MCF 10A (cell line): ENCODE data around the gene ARHGAP8. TPM values are rescaled to one million over a fixed set of nuclear protein-coding genes. Genes with fewer than 3 reads are reported as not detected.

Source experiments
- BruUV-seq: library from RNA; stranded (reverse); fragments of 400-500 nt; replicated peaks from 2 replicates; lab custom pipeline; 2021; lab: Mats Ljungman, UMichigan
- CTCF ChIA-PET: fragments of 300-600 bp; sonication (Branson Sonifier 250); formaldehyde crosslinking; extraction: SDS; loops from one replicate; lab custom pipeline; 2021; ENCODE audit warnings: antibody characterized with exemption, inconsistent platforms; lab: Yijun Ruan, JAX
- POLR2A ChIA-PET: fragments of 300-600, 350-650 bp; sonication (Branson Sonifier 250); formaldehyde crosslinking; extraction: SDS; loops from one replicate; lab custom pipeline; 2020; ENCODE audit warnings: antibody characterized with exemption, inconsistent platforms; lab: Yijun Ruan, JAX
- DNase-seq: peaks from one replicate; pipeline ENCODE4 v3.0.0-alpha.2; 2018; ENCODE audit not compliant: unreplicated experiment
- H3K27ac Mint-ChIP-seq: one replicate; pipeline ENCODE4 v1.8.0; 2022; ENCODE audit warnings: mild to moderate bottlenecking, low read depth, mixed read lengths; ENCODE audit not compliant: unreplicated experiment
- H3K27me3 Mint-ChIP-seq: one replicate; pipeline ENCODE4 v1.8.0; 2022; ENCODE audit warnings: mixed read lengths; ENCODE audit not compliant: insufficient read depth, unreplicated experiment
- H3K36me3 Mint-ChIP-seq: one replicate; pipeline ENCODE4 v1.8.0; 2022; ENCODE audit warnings: mild to moderate bottlenecking, moderate library complexity, mixed read lengths; ENCODE audit not compliant: insufficient read depth, unreplicated experiment
- H3K4me1 Mint-ChIP-seq: one replicate; pipeline ENCODE4 v1.8.0; 2022; ENCODE audit warnings: mixed read lengths; ENCODE audit not compliant: insufficient read depth, unreplicated experiment
- H3K4me3 Mint-ChIP-seq: one replicate; pipeline ENCODE4 v1.8.0; 2022; ENCODE audit warnings: mild to moderate bottlenecking, moderate library complexity, mixed read lengths; ENCODE audit not compliant: unreplicated experiment
- H3K9me3 Mint-ChIP-seq: one replicate; pipeline ENCODE4 v1.8.0; 2022; ENCODE audit warnings: mixed read lengths; ENCODE audit not compliant: unreplicated experiment
- intact Hi-C: fragments of 100-400 bp; cut with micrococcal nuclease; formaldehyde crosslinking; loops from 2 replicates; pipeline ENCODE4 v1.14.1; 2022
- total RNA-seq: library from RNA; stranded (reverse); gene quantifications from 2 replicates; pipeline ENCODE4 v1.2.3, GENCODE V29; 2022
- TF ChIP-seq, protein P1 (sequence below): fragments of 200-600 bp; IDR thresholded peaks from one replicate; pipeline ENCODE4 v1.8.0; 2022; ENCODE audit warnings: antibody characterized with exemption, mild to moderate bottlenecking; ENCODE audit not compliant: unreplicated experiment

ARHGAP8 gene
- total RNA-seq, 1 experiment from 2014 or later, result 18.6 TPM

- TF ChIP-seq, protein P1, sequence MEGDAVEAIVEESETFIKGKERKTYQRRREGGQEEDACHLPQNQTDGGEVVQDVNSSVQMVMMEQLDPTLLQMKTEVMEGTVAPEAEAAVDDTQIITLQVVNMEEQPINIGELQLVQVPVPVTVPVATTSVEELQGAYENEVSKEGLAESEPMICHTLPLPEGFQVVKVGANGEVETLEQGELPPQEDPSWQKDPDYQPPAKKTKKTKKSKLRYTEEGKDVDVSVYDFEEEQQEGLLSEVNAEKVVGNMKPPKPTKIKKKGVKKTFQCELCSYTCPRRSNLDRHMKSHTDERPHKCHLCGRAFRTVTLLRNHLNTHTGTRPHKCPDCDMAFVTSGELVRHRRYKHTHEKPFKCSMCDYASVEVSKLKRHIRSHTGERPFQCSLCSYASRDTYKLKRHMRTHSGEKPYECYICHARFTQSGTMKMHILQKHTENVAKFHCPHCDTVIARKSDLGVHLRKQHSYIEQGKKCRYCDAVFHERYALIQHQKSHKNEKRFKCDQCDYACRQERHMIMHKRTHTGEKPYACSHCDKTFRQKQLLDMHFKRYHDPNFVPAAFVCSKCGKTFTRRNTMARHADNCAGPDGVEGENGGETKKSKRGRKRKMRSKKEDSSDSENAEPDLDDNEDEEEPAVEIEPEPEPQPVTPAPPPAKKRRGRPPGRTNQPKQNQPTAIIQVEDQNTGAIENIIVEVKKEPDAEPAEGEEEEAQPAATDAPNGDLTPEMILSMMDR, result no peak
- Mint-ChIP-seq H3K36me3 (peaks cover 5% of the 10 kb centered on the region), H3K4me3 (no peak overlapping the region), H3K27me3 (no peaks in the 10 kb centered on the region), H3K9me3 (no peaks in the 10 kb centered on the region), H3K27ac (no peak overlapping the region), H3K4me1 (no peaks in the 10 kb centered on the region)
- BruUV-seq, result no TSS peak
- ChIA-PET POLR2A (no interaction called here), CTCF (interaction anchor here (0.6 to 2.7 kb wide), 5 partner anchors 9 to 922 kb away, joined by 3 to 13 read pairs (median 3); no protein-coding TSS in a partner anchor)
- no peak for DNase-seq
- intact Hi-C loops, result no loop called here
Measured at GRCh38 chr22:44733426-44734106, 18.8 kb upstream of the ARHGAP8 start.

GRCh38 chr22:44734278-44734677 is 18.1 kb upstream of the ARHGAP8 start:
- H3K4me1 Mint-ChIP-seq, result no peaks in the 10 kb centered on the region
- H3K9me3 Mint-ChIP-seq, result no peaks in the 10 kb centered on the region
- DNase-seq, result no peak
- no peak overlapping the region for H3K27ac Mint-ChIP-seq
- ChIA-PET POLR2A (no interaction called here), CTCF (interaction anchor here (0.5 to 2.7 kb wide), 6 partner anchors 10 to 679 kb away, joined by 3 to 14 read pairs (median 3); no protein-coding TSS in a partner anchor)
- intact Hi-C loops, result no loop called here
- BruUV-seq, result no TSS peak
- no peak overlapping the region for H3K4me3 Mint-ChIP-seq
- H3K27me3 Mint-ChIP-seq, result no peaks in the 10 kb centered on the region
- TF ChIP-seq, protein P1, result no peak
- peaks cover 5% of the 10 kb centered on the region for H3K36me3 Mint-ChIP-seq

GRCh38 chr22:44734801-44735517 is 17.4 kb upstream of the ARHGAP8 start:
- Mint-ChIP-seq H3K36me3 (peaks cover 5% of the 10 kb centered on the region), H3K9me3 (no peaks in the 10 kb centered on the region), H3K4me1 (no peaks in the 10 kb centered on the region), H3K27ac (no peak overlapping the region), H3K4me3 (no peak overlapping the region), H3K27me3 (no peaks in the 10 kb centered on the region)
- ChIA-PET CTCF (interaction anchor here (0.6 to 2.7 kb wide), 17 partner anchors 9 to 679 kb away, joined by 3 to 14 read pairs (median 3); no protein-coding TSS in a partner anchor), POLR2A (no interaction called here)
- no peak for DNase-seq
- TF ChIP-seq, protein P1, result no peak
- intact Hi-C loops, result no loop called here
- BruUV-seq, result no TSS peak
